Vagina (tissue), 2 donors: ENCODE measurements around the gene MYRF.

ENCODE experiments used
- CTCF ChIP-seq, 3 experiments: fragments of 450-650 bp in 2 of 3; fragments of 200-600 bp in 1 of 3; sonication (generic) in 1 of 3; IDR thresholded peaks; one replicate each; pipeline ENCODE4 v1.5.1; 2017 to 2019; ENCODE audit warnings: antibody characterized with exemption in 3 of 3, mild to moderate bottlenecking in 2 of 3, moderate library complexity in 2 of 3
- POLR2AphosphoS5 ChIP-seq, 2 donors: sonication (generic); formaldehyde crosslinking; IDR thresholded peaks; one replicate each; pipeline ENCODE4 v1.9.0; 2017; ENCODE audit warnings: antibody characterized with exemption in 2 of 2, mild to moderate bottlenecking in 2 of 2, low read depth in 1 of 2; ENCODE audit not compliant: insufficient read depth in 1 of 2

GRCh38 chr11:61792310-61793082 is 40.1 kb downstream of the MYRF start, which contains the start of the genes FEN1 and TMEM258:
- no peak for TF ChIP-seq CTCF (IDR thresholded peaks at IDR 0.05)
- peak; percentile 94 to 95 for TF ChIP-seq POLR2AphosphoS5 (IDR thresholded peaks at IDR 0.05; ENCODE audit: insufficient read depth in 1 of 2, low read depth in 1 of 2)
